HepG2 (cell line): Measurements from ENCODE around the gene HAGHL. TPM values are rescaled to one million over a fixed set of nuclear protein-coding genes. Genes with fewer than 3 reads are reported as not detected.

Experiments
- MAFF ChIP-seq: IDR thresholded peaks from 2 replicates; pipeline ENCODE4 v1.6.1; 2011; ENCODE audit warnings: low read depth, low read length, improper control_type of control experiment
- NFATC3 ChIP-seq: sonication (generic); formaldehyde crosslinking; IDR thresholded peaks from 2 replicates; pipeline ENCODE4 v1.5.1; 2020; ENCODE audit warnings: mild to moderate bottlenecking, missing genetic modification reagents
- SIN3A ChIP-seq: IDR thresholded peaks from 2 replicates; pipeline ENCODE4 v1.6.1; 2011; ENCODE audit warnings: low read depth, mild to moderate bottlenecking, control low read depth, low read length, borderline replicate concordance
- SIX1 ChIP-seq: sonication (generic); formaldehyde crosslinking; IDR thresholded peaks from 2 replicates; pipeline ENCODE4 v1.4.0; 2020; ENCODE audit warnings: missing genetic modification reagents, borderline replicate concordance
- SNRNP70 ChIP-seq: fragments of 200-400 bp; formaldehyde crosslinking; IDR thresholded peaks from 2 replicates; pipeline ENCODE4 v1.6.1; 2017; ENCODE audit warnings: mild to moderate bottlenecking, low read depth, low read length, moderate library complexity
- SYNCRIP ChIP-seq: fragments of 200-400 bp; formaldehyde crosslinking; IDR thresholded peaks from 2 replicates; pipeline ENCODE4 v1.6.1; 2018; ENCODE audit warnings: mild to moderate bottlenecking, low read depth, low read length; ENCODE audit not compliant: insufficient read depth
- TEAD3 ChIP-seq: optimal IDR thresholded peaks from 2 replicates; pipeline ENCODE3; 2016; ENCODE audit warnings: borderline replicate concordance
- ZNF224 ChIP-seq: sonication (generic); formaldehyde crosslinking; IDR thresholded peaks from 2 replicates; pipeline ENCODE4 v1.5.0; 2020; ENCODE audit warnings: mild to moderate bottlenecking, missing genetic modification reagents
- ZNF441 ChIP-seq: sonication (generic); formaldehyde crosslinking; IDR thresholded peaks from 2 replicates; pipeline ENCODE4 v1.7.0; 2021; ENCODE audit warnings: missing genetic modification reagents, borderline replicate concordance
- ZNF484 ChIP-seq: sonication (generic); formaldehyde crosslinking; IDR thresholded peaks from 2 replicates; pipeline ENCODE4 v1.5.1; 2020; ENCODE audit warnings: mild to moderate bottlenecking, low read depth, missing genetic modification reagents, borderline replicate concordance
- polyA plus RNA-seq, 8 experiments: library from polyadenylated mRNA; depleted of rRNA in 3 of 8; stranded (reverse) in 7 of 8; unstranded in 1 of 8; fragments of >200 nt; fragmentation: Illumina TruSeq in 4 of 8; extraction: Trizol in 4 of 8; gene quantifications; 2 replicates each; pipeline versions ENCODE4 v1.2.1 to v1.2.3, GENCODE V29; 2011 to 2016; ENCODE audit warnings: low read depth in 4 of 8, missing spikeins in 1 of 8, mixed read lengths in 1 of 8; ENCODE audit not compliant: insufficient read depth in 1 of 8
- total RNA-seq, 5 experiments: library from RNA; depleted of rRNA; stranded (reverse); fragments of >200 nt; fragmentation: Illumina TruSeq; extraction: Trizol; gene quantifications; 2 replicates each; pipeline ENCODE4 v1.2.3, GENCODE V29; 2016; ENCODE audit warnings: low read depth in 1 of 5
- TF ChIP-seq, protein P1 (sequence below): IDR thresholded peaks from 2 replicates; pipeline ENCODE4 v1.6.1; 2012; ENCODE audit warnings: low read depth, low read length, improper control_type of control experiment

Gene HAGHL
- total and polyA plus RNA-seq, 2 of the 13 experiments (the other 11 are each of a cell fraction or from before 2014, with no cell fraction given), result 3.4 to 8.4 TPM

DNA sequence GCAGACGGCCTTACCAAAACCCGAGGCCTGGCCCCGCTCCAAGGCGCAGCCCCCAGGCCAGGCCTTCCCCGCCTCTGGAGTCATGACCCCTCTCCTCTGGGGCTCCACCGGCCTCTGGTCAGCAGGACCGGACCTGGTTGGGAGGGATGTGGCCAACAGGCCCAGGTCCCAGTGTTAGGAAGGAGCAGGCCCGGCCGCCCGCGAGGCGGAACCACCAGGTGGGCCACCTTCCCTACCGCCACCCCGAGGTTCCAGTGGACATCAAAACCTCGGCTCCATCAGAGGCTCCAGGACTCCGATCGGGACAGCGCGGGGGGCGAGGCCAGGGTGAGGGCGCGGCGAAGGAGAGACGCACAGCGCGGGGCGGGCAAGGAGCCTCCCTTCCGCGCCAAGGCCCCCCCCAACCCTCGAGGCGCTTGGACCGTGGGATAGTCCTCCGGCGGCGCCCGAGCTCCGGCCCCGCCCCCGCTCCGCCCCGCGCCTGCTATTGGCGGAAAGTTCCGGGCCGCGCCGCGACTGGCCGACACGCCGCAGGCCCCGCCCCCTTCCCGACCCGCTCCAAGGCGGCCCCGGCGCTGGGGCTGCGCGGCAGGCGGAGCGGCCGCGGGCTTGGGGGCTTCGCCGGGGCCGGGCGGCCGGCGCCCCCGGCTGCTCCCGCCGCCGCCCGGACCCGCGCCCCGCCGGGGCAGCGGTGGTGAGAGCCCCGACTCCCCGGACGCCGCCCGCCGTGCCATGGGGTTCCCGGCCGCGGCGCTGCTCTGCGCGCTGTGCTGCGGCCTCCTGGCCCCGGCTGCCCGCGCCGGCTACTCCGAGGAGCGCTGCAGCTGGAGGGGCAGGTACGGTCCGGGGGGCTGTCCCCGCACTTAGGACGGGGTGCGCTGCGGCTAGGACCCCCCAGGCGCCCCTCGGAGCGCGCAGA lies 12.1 kb upstream of the HAGHL start, which contains the start of gene METRN (continued):
- TF ChIP-seq SIN3A (no peak), SYNCRIP (no peak), ZNF224 (CRISPR knock-in tag) (no peak), ZNF484 (no peak), MAFF (no peak), ZNF441 (CRISPR knock-in tag) (no peak), SIX1 (CRISPR knock-in tag) (no peak), SNRNP70 (no peak), TEAD3 (CRISPR knock-in tag) (no peak), NFATC3 (CRISPR knock-in tag) (no peak)
- TF ChIP-seq, protein P1, sequence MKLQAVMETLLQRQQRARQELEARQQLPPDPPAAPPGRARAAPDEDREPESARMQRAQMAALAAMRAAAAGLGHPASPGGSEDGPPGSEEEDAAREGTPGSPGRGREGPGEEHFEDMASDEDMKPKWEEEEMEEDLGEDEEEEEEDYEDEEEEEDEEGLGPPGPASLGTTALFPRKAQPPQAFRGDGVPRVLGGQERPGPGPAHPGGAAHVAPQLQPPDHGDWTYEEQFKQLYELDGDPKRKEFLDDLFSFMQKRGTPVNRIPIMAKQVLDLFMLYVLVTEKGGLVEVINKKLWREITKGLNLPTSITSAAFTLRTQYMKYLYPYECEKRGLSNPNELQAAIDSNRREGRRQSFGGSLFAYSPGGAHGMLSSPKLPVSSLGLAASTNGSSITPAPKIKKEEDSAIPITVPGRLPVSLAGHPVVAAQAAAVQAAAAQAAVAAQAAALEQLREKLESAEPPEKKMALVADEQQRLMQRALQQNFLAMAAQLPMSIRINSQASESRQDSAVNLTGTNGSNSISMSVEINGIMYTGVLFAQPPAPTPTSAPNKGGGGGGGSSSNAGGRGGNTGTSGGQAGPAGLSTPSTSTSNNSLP, result no peak
